SK-N-SH (cell line): Measurements from ENCODE around the gene TEX19. TPM values are rescaled to one million over a fixed set of nuclear protein-coding genes. Genes with fewer than 3 reads are reported as not detected.
A peak's percentile ranks its signal among the peaks of the same experiment; 100 is the strongest.

Experiments used
- CTCF ChIA-PET: fragments of 300-600, 350-600 bp; formaldehyde crosslinking; extraction: SDS; loops from one replicate; lab custom pipeline; 2021; lab: Yijun Ruan, JAX
- POLR2A ChIA-PET: fragments of 350-600 bp; sonication (Branson Sonifier 250); formaldehyde crosslinking; extraction: SDS; loops from one replicate; lab custom pipeline; 2020; ENCODE audit warnings: antibody characterized with exemption, inconsistent platforms; lab: Yijun Ruan, JAX
- DNase-seq: peaks from one replicate; pipeline ENCODE4 v3.0.0; 2012
- H2AFZ ChIP-seq: fragments of 200-600 bp; sonication (generic); 2 replicates; pipeline ENCODE4 v1.8.1; 2016; ENCODE audit warnings: antibody characterized with exemption, mild to moderate bottlenecking, low read depth
- H3F3A ChIP-seq: fragments of 200-600 bp; sonication (generic); replicated peaks from 2 replicates; pipeline ENCODE3; 2016; ENCODE audit warnings: antibody characterized with exemption, mild to moderate bottlenecking; ENCODE audit not compliant: insufficient read depth
- H3K27ac ChIP-seq, 2 experiments: fragments of 200-500 bp in 1 of 2; fragments of 200-600 bp in 1 of 2; sonication (Bioruptor generic) in 1 of 2; sonication (generic), shearing (Covaris generic) in 1 of 2; 2 replicates each; pipeline versions ENCODE4 v1.5.1 to v1.6.1; 2014 to 2016; ENCODE audit warnings: low read depth in 2 of 2, inconsistent platforms in 1 of 2, low read length in 1 of 2, mild to moderate bottlenecking in 1 of 2, mixed read lengths in 1 of 2
- H3K27me3 ChIP-seq: fragments of 200-600 bp; sonication (generic), shearing (Covaris generic); 2 replicates; pipeline ENCODE4 v1.6.1; 2016; ENCODE audit warnings: mixed run types; ENCODE audit not compliant: insufficient read depth
- H3K36me3 ChIP-seq, 2 experiments: fragments of 200-500 bp in 1 of 2; fragments of 200-600 bp in 1 of 2; sonication (Bioruptor generic) in 1 of 2; sonication (generic) in 1 of 2; replicated peaks in 1 of 2; 2 replicates each; pipeline versions ENCODE3 to v1.5.1; 2014 to 2016; ENCODE audit warnings: low read length in 1 of 2, mild to moderate bottlenecking in 1 of 2; ENCODE audit not compliant: insufficient read depth in 2 of 2, control insufficient read depth in 1 of 2
- H3K4me1 ChIP-seq, 2 experiments: fragments of 200-500 bp in 1 of 2; fragments of 200-600 bp in 1 of 2; sonication (Bioruptor generic) in 1 of 2; sonication (generic), shearing (Covaris generic) in 1 of 2; 2 replicates each; pipeline versions ENCODE4 v1.5.1 to v1.6.1; 2014 to 2016; ENCODE audit warnings: low read depth in 1 of 2, low read length in 1 of 2, mixed run types in 1 of 2; ENCODE audit not compliant: insufficient read depth in 2 of 2, control insufficient read depth in 1 of 2
- H3K4me2 ChIP-seq: fragments of 200-600 bp; sonication (generic), shearing (Covaris generic); 2 replicates; pipeline ENCODE4 v1.6.1; 2017; ENCODE audit warnings: mixed run types
- H3K4me3 ChIP-seq, 2 experiments: fragments of 200-500 bp in 1 of 2; fragments of 200-600 bp in 1 of 2; sonication (Bioruptor generic) in 1 of 2; sonication (generic), shearing (Covaris generic) in 1 of 2; 2 replicates each; pipeline versions ENCODE4 v1.5.1 to v1.8.1; 2014 to 2016; ENCODE audit warnings: low read depth in 2 of 2, inconsistent platforms in 1 of 2, low read length in 1 of 2, mild to moderate bottlenecking in 1 of 2, mixed read lengths in 1 of 2, moderate library complexity in 1 of 2
- H3K79me2 ChIP-seq: fragments of 200-600 bp; sonication (generic); 2 replicates; pipeline ENCODE4 v1.8.1; 2017; ENCODE audit warnings: mild to moderate bottlenecking; ENCODE audit not compliant: insufficient read depth
- H3K9ac ChIP-seq: fragments of 200-600 bp; sonication (generic); 2 replicates; pipeline ENCODE4 v1.6.1; 2017; ENCODE audit warnings: mixed run types
- H3K9me2 ChIP-seq: fragments of 200-600 bp; sonication (generic); 2 replicates; pipeline ENCODE4 v1.6.1; 2017; ENCODE audit warnings: mixed run types
- H3K9me3 ChIP-seq: fragments of 200-600 bp; sonication (generic); 2 replicates; pipeline ENCODE4 v1.6.1; 2017; ENCODE audit warnings: mixed run types, mild to moderate bottlenecking, moderate library complexity
- H4K20me1 ChIP-seq: fragments of 200-600 bp; sonication (generic); 2 replicates; pipeline ENCODE4 v1.6.1; 2017; ENCODE audit warnings: mild to moderate bottlenecking, mixed run types; ENCODE audit not compliant: insufficient read depth
- ELF1 ChIP-seq: IDR thresholded peaks from 2 replicates; pipeline ENCODE4 v1.4.0; 2012
- FOXM1 ChIP-seq: IDR thresholded peaks from 2 replicates; pipeline ENCODE4 v1.4.0; 2012; ENCODE audit warnings: low read depth, mild to moderate bottlenecking
- GATA2 ChIP-seq: sonication (generic); formaldehyde crosslinking; IDR thresholded peaks from 2 replicates; pipeline ENCODE4 v1.5.0; 2020; ENCODE audit warnings: mild to moderate bottlenecking, missing genetic modification reagents
- MAX ChIP-seq: IDR thresholded peaks from 2 replicates; pipeline ENCODE4 v1.4.0; 2012; ENCODE audit warnings: low read depth
- MEF2A ChIP-seq: IDR thresholded peaks from 2 replicates; pipeline ENCODE4 v1.4.0; 2012; ENCODE audit warnings: low read depth, borderline replicate concordance
- MXI1 ChIP-seq: IDR thresholded peaks from 2 replicates; pipeline ENCODE4 v1.6.1; 2012; ENCODE audit warnings: mild to moderate bottlenecking, low read depth, low read length, improper control_type of control experiment
- NFIC ChIP-seq: IDR thresholded peaks from 2 replicates; pipeline ENCODE4 v1.4.0; 2012; ENCODE audit warnings: borderline replicate concordance
- POLR2AphosphoS5 ChIP-seq: IDR thresholded peaks from 2 replicates; pipeline ENCODE4 v1.6.1; 2012; ENCODE audit warnings: low read depth, low read length
- RAD21 ChIP-seq: IDR thresholded peaks from 2 replicates; pipeline ENCODE4 v1.6.1; 2012; ENCODE audit warnings: mild to moderate bottlenecking, low read length
- RCOR1 ChIP-seq: fragments of 150-350 bp; IDR thresholded peaks from 2 replicates; pipeline ENCODE4 v1.6.1; 2017; ENCODE audit warnings: antibody characterized with exemption, low read length
- RXRA ChIP-seq: IDR thresholded peaks from 2 replicates; pipeline ENCODE4 v1.4.0; 2012; ENCODE audit warnings: low read depth, mild to moderate bottlenecking, borderline replicate concordance
- SIN3A ChIP-seq: IDR thresholded peaks from 2 replicates; pipeline ENCODE4 v1.6.1; 2012; ENCODE audit warnings: low read depth, mild to moderate bottlenecking, low read length, moderate library complexity, borderline replicate concordance
- TAF1 ChIP-seq: IDR thresholded peaks from 2 replicates; pipeline ENCODE4 v1.6.1; 2012; ENCODE audit warnings: low read depth, mild to moderate bottlenecking, low read length, moderate library complexity, borderline replicate concordance
- TEAD4 ChIP-seq: IDR thresholded peaks from 2 replicates; pipeline ENCODE4 v1.4.0; 2012; ENCODE audit warnings: mild to moderate bottlenecking, borderline replicate concordance; ENCODE audit not compliant: insufficient read depth
- USF2 ChIP-seq: fragments of 150-350 bp; IDR thresholded peaks from 2 replicates; pipeline ENCODE4 v1.6.1; 2017; ENCODE audit warnings: antibody characterized with exemption, low read length, low read depth, borderline replicate concordance
- YY1 ChIP-seq: IDR thresholded peaks from 2 replicates; pipeline ENCODE4 v1.4.0; 2012; ENCODE audit warnings: low read depth, mild to moderate bottlenecking
- WGBS: methylation state at CpG from one replicate; pipeline ENCODE4 v1.1.6; 2017; ENCODE audit warnings: low lambda C conversion rate; 5-methylcytosine and 5-hydroxymethylcytosine counted together
- polyA plus RNA-seq, 3 experiments: library from polyadenylated mRNA; depleted of rRNA; stranded (reverse); fragments of >200 nt; gene quantifications; 2 replicates each; pipeline ENCODE4 v1.2.3, GENCODE V29; 2012
- TF ChIP-seq, protein P1 (sequence below): IDR thresholded peaks from 2 replicates; pipeline ENCODE4; 2012
- TF ChIP-seq, protein P2 (sequence below): fragments of 200-600 bp; sonication (generic); IDR thresholded peaks from 2 replicates; pipeline ENCODE4 v1.6.1; 2017; ENCODE audit warnings: antibody characterized with exemption, mild to moderate bottlenecking, moderate library complexity
- TF ChIP-seq, protein P3 (sequence below): IDR thresholded peaks from 2 replicates; pipeline ENCODE4 v1.6.1; 2012; ENCODE audit warnings: mild to moderate bottlenecking, low read depth, low read length, moderate library complexity

TEX19 gene
- polyA plus RNA-seq, 1 of the 3 experiments (the other 2 are of a cell fraction): 0.10 TPM

- TF ChIP-seq TAF1 (no peak), RCOR1 (no peak), ELF1 (no peak), MXI1 (no peak), TEAD4 (no peak), MAX (no peak), RXRA (no peak), FOXM1 (no peak), POLR2AphosphoS5 (no peak), YY1 (no peak), RAD21 (no peak), USF2 (no peak), SIN3A (no peak), NFIC (no peak), MEF2A (no peak), GATA2 (CRISPR knock-in tag) (no peak)
- TF ChIP-seq, protein P1, sequence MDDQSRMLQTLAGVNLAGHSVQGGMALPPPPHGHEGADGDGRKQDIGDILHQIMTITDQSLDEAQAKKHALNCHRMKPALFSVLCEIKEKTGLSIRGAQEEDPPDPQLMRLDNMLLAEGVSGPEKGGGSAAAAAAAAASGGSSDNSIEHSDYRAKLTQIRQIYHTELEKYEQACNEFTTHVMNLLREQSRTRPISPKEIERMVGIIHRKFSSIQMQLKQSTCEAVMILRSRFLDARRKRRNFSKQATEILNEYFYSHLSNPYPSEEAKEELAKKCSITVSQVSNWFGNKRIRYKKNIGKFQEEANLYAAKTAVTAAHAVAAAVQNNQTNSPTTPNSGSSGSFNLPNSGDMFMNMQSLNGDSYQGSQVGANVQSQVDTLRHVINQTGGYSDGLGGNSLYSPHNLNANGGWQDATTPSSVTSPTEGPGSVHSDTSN: no peak
- TF ChIP-seq, protein P2, sequence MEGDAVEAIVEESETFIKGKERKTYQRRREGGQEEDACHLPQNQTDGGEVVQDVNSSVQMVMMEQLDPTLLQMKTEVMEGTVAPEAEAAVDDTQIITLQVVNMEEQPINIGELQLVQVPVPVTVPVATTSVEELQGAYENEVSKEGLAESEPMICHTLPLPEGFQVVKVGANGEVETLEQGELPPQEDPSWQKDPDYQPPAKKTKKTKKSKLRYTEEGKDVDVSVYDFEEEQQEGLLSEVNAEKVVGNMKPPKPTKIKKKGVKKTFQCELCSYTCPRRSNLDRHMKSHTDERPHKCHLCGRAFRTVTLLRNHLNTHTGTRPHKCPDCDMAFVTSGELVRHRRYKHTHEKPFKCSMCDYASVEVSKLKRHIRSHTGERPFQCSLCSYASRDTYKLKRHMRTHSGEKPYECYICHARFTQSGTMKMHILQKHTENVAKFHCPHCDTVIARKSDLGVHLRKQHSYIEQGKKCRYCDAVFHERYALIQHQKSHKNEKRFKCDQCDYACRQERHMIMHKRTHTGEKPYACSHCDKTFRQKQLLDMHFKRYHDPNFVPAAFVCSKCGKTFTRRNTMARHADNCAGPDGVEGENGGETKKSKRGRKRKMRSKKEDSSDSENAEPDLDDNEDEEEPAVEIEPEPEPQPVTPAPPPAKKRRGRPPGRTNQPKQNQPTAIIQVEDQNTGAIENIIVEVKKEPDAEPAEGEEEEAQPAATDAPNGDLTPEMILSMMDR: no peak
- TF ChIP-seq, protein P3, sequence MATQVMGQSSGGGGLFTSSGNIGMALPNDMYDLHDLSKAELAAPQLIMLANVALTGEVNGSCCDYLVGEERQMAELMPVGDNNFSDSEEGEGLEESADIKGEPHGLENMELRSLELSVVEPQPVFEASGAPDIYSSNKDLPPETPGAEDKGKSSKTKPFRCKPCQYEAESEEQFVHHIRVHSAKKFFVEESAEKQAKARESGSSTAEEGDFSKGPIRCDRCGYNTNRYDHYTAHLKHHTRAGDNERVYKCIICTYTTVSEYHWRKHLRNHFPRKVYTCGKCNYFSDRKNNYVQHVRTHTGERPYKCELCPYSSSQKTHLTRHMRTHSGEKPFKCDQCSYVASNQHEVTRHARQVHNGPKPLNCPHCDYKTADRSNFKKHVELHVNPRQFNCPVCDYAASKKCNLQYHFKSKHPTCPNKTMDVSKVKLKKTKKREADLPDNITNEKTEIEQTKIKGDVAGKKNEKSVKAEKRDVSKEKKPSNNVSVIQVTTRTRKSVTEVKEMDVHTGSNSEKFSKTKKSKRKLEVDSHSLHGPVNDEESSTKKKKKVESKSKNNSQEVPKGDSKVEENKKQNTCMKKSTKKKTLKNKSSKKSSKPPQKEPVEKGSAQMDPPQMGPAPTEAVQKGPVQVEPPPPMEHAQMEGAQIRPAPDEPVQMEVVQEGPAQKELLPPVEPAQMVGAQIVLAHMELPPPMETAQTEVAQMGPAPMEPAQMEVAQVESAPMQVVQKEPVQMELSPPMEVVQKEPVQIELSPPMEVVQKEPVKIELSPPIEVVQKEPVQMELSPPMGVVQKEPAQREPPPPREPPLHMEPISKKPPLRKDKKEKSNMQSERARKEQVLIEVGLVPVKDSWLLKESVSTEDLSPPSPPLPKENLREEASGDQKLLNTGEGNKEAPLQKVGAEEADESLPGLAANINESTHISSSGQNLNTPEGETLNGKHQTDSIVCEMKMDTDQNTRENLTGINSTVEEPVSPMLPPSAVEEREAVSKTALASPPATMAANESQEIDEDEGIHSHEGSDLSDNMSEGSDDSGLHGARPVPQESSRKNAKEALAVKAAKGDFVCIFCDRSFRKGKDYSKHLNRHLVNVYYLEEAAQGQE: no peak
- H3K9me2 ChIP-seq: no peaks in the 10 kb centered on the region
- no peak overlapping the region for H3K27ac ChIP-seq
- no peak overlapping the region for H3K9ac ChIP-seq
- H3K27me3 ChIP-seq: no peaks in the 10 kb centered on the region; the same call in 1 of the 2 replicates
- 0 out of 2 replicates have a peak overlapping the region, but pooled peaks have one; percentile 8 for H2AFZ ChIP-seq
- H3K36me3 ChIP-seq: no peaks in the 10 kb centered on the region
- peaks cover 0 to 10% of the 10 kb centered on the region in 2 experiments; a peak in 1 of 4 replicates for H3K4me1 ChIP-seq
- H3K9me3 ChIP-seq: no peaks in the 10 kb centered on the region
- no peak overlapping the region for H3K4me3 ChIP-seq
- H3K4me2 ChIP-seq: no peak overlapping the region
- 62% methylated on average over 11 of the region's 11 CpGs for WGBS
- H3F3A ChIP-seq: no peaks in the 10 kb centered on the region
- CTCF ChIA-PET: interaction anchor here (1.0 to 5.8 kb wide), 14 partner anchors 11 to 205 kb away, joined by 3 to 124 read pairs (median 8); partner anchors contain the start of genes HEXD, OGFOD3 and SECTM1
- no peaks in the 10 kb centered on the region for H3K79me2 ChIP-seq
- no peaks in the 10 kb centered on the region for H4K20me1 ChIP-seq
- POLR2A ChIA-PET: no interaction called here
- DNase-seq: no peak
Observed at GRCh38 chr17:82349287-82349701, 9.8 kb upstream of the TEX19 start.
